CD4-positive, alpha-beta T cell treated with Interleukin-6 at 100 ng/mL for 8 hours (primary cell): ENCODE measurements around the gene LVRN.

ENCODE experiments used
- DNase-seq: peaks from one replicate; pipeline ENCODE4 v3.0.0-alpha.2; 2020; ENCODE audit warnings: mixed read lengths, low spot score

Gene LVRN

GRCh38 chr5:115961381-115962238 is 665 bp upstream of the LVRN start:
- no peak for DNase-seq

- DNase-seq, result no peak
Measured at GRCh38 chr5:115962565-115963402, 509 bp downstream of the LVRN start.

GRCh38 chr5:115963566-115963965 is 1.3 kb downstream of the LVRN start:
- DNase-seq, result no peak

GRCh38 chr5:115968770-115969169 is 6.5 kb downstream of the LVRN start:
- no peak for DNase-seq

- DNase-seq, result no peak
Measured at GRCh38 chr5:115977096-115977495, 14.8 kb downstream of the LVRN start.

GRCh38 chr5:115977988-115978387 is 15.7 kb downstream of the LVRN start:
- DNase-seq, result no peak

GRCh38 chr5:115978779-115979178 is 16.5 kb downstream of the LVRN start:
- DNase-seq, result no peak

GRCh38 chr5:115979201-115980041 is 17.1 kb downstream of the LVRN start:
- no peak for DNase-seq

- DNase-seq, result no peak
Measured at GRCh38 chr5:115983519-115983918, 21.2 kb downstream of the LVRN start.

- no peak for DNase-seq
Measured at GRCh38 chr5:115985802-115986757, 23.8 kb downstream of the LVRN start.

- DNase-seq, result no peak
Measured at GRCh38 chr5:115988002-115988401, 25.7 kb downstream of the LVRN start.

GRCh38 chr5:115992848-115993350 is 30.6 kb downstream of the LVRN start:
- DNase-seq, result no peak

- no peak for DNase-seq
Measured at GRCh38 chr5:115995351-115995750, 33.1 kb downstream of the LVRN start.

- DNase-seq, result no peak
Measured at GRCh38 chr5:116002116-116002906, 40.0 kb downstream of the LVRN start.

- no peak for DNase-seq
Measured at GRCh38 chr5:116004248-116004647, 42.0 kb downstream of the LVRN start.

- DNase-seq, result no peak
Measured at GRCh38 chr5:116009806-116010205, 47.5 kb downstream of the LVRN start.

GRCh38 chr5:116011046-116011445 is 48.8 kb downstream of the LVRN start:
- no peak for DNase-seq

GRCh38 chr5:116013207-116013785 is 51.0 kb downstream of the LVRN start:
- DNase-seq, result no peak

- DNase-seq, result no peak
Measured at GRCh38 chr5:116013936-116014335, 51.7 kb downstream of the LVRN start.

- DNase-seq, result no peak
Measured at GRCh38 chr5:116023619-116024018, 61.3 kb downstream of the LVRN start.
